Epithelial cell of proximal tubule (primary cell): Measurements from ENCODE around the gene CDK19. TPM values are rescaled to one million over a fixed set of nuclear protein-coding genes. Genes with fewer than 3 reads are reported as not detected.

Experiments
- DNase-seq: peaks from one replicate; pipeline ENCODE4 v3.0.0-alpha.2; 2011; ENCODE audit warnings: low read depth
- H3K4me3 ChIP-seq: 2 replicates; pipeline ENCODE4 v1.5.1; 2011; ENCODE audit warnings: low read depth, mild to moderate bottlenecking, low read length
- CTCF ChIP-seq: conservative IDR thresholded peaks from 2 replicates; pipeline ENCODE4 v1.5.1; 2012; ENCODE audit warnings: low read depth, mild to moderate bottlenecking, low read length
- total RNA-seq: library from RNA; depleted of rRNA; stranded (reverse); fragments of >200 nt; gene quantifications from 2 replicates; pipeline ENCODE4 v1.2.3, GENCODE V29; 2015

CDK19 gene
- total RNA-seq, 1 donor from 2014 or later: 6.3 TPM

- DNase-seq: peak; percentile 55
- H3K4me3 ChIP-seq: no peak overlapping the region
- TF ChIP-seq CTCF: no peak
Measured at GRCh38 chr6:110566346-110567125, 248.7 kb downstream of the CDK19 start.

GRCh38 chr6:110564703-110565421, 250.4 kb downstream of the CDK19 start:
- no peak overlapping the region for H3K4me3 ChIP-seq
- no peak for DNase-seq
- no peak for TF ChIP-seq CTCF

- no peak for DNase-seq
- no peak overlapping the region for H3K4me3 ChIP-seq
- TF ChIP-seq CTCF: no peak
Measured at GRCh38 chr6:110563711-110564110, 251.6 kb downstream of the CDK19 start.

- no peak overlapping the region for H3K4me3 ChIP-seq
- DNase-seq: no peak
- no peak for TF ChIP-seq CTCF
Measured at GRCh38 chr6:110562316-110562915, 252.9 kb downstream of the CDK19 start.

GRCh38 chr6:110561696-110562095, 253.6 kb downstream of the CDK19 start:
- no peak for TF ChIP-seq CTCF
- no peak overlapping the region for H3K4me3 ChIP-seq

GRCh38 chr6:110561008-110561396, 254.3 kb downstream of the CDK19 start:
- no peak for TF ChIP-seq CTCF
- H3K4me3 ChIP-seq: no peak overlapping the region
- no peak for DNase-seq

More at GRCh38 chr6:110561696-110562095, 253.6 kb downstream of the CDK19 start:
- no peak for DNase-seq
